Hepatic stellate cell (primary cell): ENCODE data around the gene FGD5.

Experiments
- DNase-seq: peaks from one replicate; pipeline ENCODE4 v3.0.0; 2011; ENCODE audit warnings: low spot score

The FGD5 gene

DNA sequence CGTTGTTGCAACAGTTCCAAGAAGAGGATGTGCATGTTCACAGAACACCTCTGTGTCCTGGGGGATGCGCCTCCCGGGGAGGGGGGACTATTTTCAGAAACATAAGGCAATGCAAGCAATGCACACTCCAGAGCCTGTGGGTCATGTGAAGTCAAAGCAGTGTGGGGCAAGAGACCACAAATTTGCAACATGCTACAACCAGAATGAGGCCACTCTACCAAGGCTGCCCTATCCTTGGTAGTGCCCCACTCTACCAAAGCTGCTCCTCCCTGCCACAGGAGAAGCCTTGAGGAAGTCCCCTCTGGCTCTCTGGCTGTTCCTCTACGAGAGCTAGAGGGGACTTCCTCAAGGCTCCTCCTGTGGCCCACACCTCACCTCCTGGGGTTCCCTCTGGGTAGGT, 120.2 kb downstream of the FGD5 start:
- DNase-seq = no peak

DNA sequence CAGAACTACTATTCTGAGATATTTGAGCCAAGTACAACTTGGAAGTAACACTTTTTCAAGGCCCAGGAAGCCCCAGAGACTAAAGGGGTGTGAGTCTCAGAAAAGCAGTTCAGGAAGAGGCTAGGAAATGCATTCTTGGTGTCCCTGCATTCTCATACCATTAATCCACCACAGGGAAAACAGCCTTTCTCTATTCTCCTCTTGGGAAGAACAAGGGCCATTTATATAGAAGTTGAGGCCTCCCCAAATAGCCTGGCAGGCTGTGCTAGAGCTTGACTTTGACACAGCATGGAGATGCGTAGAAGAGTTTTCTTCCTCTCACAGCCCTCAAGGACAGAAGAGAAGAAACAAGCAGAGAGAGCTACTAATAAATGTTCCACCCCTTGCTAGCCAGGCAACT, 123.1 kb downstream of the FGD5 start:
- no peak for DNase-seq

GRCh38 chr3:14943042-14943441, 124.3 kb downstream of the FGD5 start:
- no peak for DNase-seq

GRCh38 chr3:14946236-14946635, 127.5 kb downstream of the FGD5 start:
- no peak for DNase-seq

DNA sequence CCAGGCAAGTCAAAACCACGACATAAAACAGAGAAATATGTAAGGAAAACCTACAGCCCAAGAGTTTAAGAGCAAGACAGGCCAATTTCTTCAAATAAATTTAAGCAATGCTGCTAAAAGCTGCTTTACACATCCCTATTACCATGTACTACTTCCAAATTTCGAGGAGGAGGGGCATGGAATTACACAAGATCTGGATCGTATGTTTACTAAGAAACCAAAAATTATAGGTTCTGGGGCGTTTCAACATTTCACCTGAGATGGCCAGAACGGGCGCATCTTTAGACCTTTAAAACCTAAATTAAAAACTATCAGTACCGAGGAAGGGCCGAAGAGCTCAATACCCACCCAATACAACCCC, 128.0 kb downstream of the FGD5 start:
- DNase-seq = no peak

DNA sequence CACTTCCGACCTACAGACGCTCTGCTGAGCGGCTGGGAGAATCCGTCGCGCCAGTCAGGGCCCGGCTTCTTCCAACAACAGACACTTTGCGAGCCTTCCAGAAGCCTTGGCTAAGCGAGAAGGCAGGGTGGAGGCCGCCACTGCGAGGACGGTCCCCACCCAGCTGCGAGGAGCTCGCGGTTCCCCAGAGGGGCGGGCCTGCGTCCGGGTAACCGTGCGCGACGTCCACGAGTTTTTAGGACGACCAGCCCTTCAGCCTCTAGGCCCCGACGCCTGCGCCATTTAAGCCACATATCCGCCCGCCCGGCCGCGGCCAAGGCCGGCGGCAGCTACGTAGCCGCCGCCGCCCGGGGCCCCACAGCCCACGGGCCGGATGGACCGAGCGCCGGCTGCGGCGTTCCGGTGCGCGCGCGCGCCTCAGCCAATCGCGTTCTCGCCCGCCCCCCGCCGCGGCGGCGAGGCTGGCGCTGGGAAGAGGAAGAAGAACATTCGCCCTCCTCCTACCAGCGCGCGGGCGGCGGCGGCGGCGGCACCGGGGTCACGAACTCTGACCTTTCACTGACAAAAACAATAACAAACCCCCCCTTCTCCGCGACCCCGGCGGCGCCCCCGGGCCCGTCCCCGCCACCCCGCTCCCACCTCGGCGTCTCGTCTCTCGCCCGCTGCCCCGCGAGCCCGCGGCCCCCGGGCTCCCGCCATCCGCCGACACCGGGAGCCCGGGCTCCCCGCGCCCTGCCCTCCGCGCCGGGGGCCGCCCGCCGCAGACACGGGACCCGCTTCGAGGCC, 128.5 kb downstream of the FGD5 start, which contains the start of gene NR2C2:
Gene NR2C2 (plus strand): TSS at position 484 of the 786 bp plus-strand sequence. CDS start 56,332 bp downstream, outside the sequence.
- DNase-seq = peak; percentile 83

DNA sequence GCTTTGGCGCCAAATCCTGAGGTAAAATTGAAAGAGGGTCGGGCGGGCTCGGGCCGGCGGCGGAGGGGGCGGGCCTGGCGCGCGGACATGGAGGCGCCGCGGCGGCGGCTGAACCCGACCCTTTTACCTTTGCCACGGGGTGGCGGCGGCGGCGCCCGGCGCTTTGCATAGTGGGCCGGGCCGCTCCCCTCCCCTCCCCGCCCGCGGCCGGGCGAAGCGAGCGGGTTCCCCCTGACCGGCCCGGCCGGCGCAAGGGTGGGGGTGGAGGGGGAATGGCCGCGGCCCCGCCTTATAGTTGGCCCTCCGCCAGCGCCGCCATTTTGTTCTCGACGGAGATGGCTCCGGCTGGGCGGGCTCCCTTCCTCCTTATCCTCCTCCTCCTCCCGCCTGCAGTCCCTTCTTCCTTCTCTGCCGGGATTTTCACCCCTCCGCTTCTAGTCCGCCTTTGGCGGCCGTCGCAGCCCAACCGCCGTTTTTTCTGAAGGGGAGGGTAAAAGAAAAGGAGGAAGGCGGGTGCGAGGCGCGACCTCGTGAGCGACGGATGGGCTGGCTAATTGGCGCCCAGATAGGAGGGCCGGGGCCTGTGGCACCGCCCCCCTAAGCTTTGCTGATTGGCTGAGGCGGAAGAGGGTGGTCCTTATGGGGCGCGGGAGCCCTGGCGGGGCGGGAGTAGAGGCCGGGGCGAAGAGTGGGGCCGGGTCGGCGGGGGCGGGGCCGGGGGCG, 129.3 kb downstream of the FGD5 start:
- DNase-seq = peak; percentile 99

GRCh38 chr3:14948609-14949038, 129.9 kb downstream of the FGD5 start:
- DNase-seq = no peak

DNA sequence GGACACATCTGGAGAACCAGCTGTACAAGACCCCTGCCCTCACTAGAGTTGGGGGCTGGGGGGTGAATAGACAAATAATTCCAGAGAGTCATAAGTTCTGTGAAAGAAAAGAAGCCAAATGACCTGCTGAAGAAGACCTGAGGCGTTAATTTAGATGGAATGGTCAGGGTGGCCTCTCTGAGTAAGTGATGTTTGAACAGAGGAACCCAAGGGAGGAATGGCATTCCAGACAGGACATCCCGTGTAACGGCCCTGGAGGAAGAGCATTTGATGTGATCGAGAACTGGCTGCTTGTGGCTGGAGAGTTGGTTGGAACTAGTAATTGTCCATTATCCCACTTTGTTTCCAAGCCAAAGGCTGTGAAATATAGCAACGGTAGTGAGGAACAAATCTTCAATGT, 130.4 kb downstream of the FGD5 start:
- DNase-seq = no peak

DNA sequence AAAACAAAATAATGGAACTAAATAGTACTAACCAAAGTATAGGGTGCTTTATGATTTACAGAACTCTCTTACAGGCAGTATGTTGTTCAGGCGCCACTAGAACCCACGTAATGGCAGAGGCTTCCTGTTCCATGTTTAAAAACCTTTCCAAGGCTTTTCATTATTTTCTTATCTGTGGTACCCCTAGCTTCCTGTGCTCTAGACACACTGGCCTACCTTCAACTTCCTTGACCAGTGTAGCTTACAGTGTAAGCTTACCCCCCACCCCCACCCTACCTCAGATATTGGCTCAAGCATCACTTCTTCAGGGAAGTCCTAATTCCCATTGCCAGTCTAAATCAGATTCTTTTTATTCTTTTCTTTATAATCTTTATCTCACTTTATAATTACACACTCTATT, 131.5 kb downstream of the FGD5 start:
- no peak for DNase-seq

- no peak for DNase-seq
Observed at GRCh38 chr3:14957153-14957552, 138.4 kb downstream of the FGD5 start.

DNA sequence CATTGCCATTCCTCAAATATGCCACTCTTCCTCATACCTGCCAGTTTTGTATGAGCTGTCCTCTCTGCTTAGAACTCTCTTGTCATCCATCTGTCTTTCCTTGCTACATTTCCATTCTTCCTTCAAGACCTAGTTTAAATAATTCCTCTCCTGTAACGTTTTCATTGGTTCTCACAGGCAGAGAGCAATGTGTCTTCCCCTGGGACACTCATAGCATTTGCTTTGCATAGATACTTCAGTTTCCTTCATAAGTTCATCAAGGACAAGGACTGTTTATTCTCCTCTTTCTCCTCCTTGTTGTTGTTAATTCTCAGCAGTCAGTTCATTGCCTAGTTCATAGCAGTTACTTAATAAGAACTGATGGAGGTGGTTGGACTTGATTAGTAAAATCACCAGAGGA, 139.2 kb downstream of the FGD5 start:
- DNase-seq = no peak

- DNase-seq = no peak
Observed at GRCh38 chr3:14959359-14959943, 140.7 kb downstream of the FGD5 start.

DNA sequence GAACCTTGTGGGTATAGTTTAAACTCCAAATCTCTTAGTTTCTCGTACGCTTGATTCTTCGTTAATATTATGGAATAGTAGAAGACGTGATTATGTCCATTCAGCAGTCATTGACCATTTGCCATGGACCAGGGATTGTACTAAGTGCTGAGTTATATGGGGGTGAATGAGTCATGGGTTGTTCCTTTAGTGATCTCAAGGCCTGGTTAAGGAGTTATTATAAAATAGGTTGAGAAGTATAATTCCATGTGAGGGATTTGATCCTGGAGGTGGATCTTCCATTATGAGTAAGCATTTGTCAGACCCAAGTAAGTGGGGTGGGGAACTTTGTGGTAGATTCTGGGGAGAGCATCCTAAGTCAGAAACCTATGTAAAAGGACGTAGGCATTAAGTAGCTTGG, 144.0 kb downstream of the FGD5 start:
- DNase-seq = no peak

DNA sequence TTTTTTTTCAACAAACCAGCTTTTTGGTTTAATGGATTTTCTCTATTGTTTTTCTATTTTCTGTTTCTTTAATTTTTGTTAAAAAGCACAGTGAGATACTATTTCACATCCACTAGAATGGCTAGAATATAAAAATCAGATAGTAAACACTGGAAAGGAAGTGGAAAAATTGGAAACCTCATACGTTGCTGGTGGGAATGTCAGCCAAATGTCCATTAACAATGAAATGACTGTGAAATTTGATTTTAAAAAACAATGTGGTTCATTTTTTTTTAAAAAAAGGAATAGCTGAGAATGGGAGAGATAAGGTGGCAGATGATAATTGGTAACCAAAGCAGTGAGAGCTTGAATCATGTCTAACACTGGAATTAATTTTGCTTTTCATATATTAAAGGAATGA, 148.5 kb downstream of the FGD5 start:
- no peak for DNase-seq

DNA sequence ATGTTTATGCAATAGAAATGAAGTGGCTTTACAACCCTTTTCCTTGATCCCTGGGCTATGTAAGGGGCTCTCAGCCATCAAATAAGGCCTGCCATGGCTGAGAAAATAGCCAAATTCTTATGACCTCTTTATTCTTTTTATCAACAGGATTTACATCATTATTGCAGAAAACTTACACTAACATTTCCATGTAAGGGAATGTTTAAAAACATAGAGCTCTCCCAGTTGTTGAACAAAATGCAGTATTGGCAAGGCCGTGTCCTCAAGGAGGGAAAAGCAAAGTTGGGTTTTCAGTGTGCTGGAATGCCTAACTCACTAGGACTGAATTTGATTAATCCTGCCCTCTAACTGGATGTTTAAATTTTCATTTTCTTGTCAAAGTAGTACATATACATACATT, 150.9 kb downstream of the FGD5 start:
- DNase-seq = no peak

DNA sequence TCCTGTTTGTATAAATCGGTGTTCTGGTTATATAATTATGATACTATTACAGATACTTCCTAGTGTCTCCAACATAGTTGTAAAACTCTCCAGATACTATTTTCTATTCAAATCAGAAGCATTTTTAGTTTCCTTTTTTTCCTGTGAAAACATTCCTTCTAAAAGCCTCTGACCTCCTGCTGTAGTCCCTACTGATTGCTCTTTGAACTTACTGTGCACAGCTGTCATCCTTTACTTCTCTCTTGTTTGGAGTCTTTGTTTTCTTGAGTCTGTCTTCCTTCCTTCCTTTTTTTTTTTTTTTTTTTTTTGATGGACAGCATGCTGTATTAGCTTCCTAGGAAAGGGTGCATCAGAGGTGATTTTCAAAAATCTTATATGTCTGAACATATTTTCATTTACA, 157.6 kb downstream of the FGD5 start:
- no peak for DNase-seq

DNA sequence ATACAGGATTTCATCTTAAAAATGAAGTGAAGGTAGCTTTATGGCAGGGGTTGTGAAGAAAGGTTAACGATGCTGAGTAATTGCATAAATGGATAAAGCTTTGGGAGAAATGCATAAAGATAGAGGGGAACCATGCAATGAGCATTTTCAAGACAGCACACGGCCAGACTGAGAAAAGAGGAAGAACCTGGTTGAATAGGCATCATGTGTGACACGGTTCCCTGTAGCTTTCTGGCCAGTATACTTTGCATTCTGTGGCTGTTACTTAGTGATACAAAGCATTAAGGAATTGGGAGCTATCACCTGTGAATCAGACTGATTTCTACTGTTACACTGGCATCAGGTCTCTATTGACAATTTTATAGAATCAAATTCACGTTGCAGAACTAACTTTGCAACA, 161.9 kb downstream of the FGD5 start:
- no peak for DNase-seq
